ENCODE results near the gene ZNF516.

Gene ZNF516

DNA sequence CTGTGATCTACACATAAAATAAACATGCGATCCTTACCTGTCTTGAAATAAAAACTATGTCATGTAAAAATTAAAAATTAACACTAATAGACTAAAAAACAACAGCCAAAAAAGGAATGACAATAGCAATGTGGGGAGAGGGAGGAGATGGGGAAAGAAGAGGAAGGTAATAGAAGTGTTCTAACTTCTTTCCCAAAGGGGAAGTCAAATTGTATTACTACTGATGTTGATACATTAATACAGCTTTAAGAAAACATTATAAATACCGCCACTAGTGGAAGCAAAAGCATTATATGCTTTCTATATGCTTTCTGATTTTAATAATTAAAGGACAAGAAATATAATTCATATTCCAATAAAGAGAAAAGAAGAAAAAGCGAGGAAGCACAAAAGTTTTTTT lies 22.2 kb downstream of the ZNF516 start:
- H3K4me3 ChIP-seq (ENCODE audit: insufficient read depth, low read depth, low read length, poor library complexity, severe bottlenecking) = no peak overlapping the region
- no peaks in the 10 kb centered on the region for H3K36me3 ChIP-seq (ENCODE audit: control insufficient read depth, insufficient read depth, low read length)
- H3K4me1 ChIP-seq (ENCODE audit: control insufficient read depth, insufficient read depth, low read length, poor library complexity, severe bottlenecking) = peaks cover 3% of the 10 kb centered on the region
- H3K27ac ChIP-seq (ENCODE audit: insufficient read depth, low read length, poor library complexity, severe bottlenecking) = no peak overlapping the region
- no peaks in the 10 kb centered on the region for H3K27me3 ChIP-seq (replicated peaks; ENCODE audit: control insufficient read depth, insufficient read depth, low read length, poor library complexity, severe bottlenecking)
- no peaks in the 10 kb centered on the region for H3K9me3 ChIP-seq (ENCODE audit: control insufficient read depth, low read length)
- DNase-seq = no peak

DNA sequence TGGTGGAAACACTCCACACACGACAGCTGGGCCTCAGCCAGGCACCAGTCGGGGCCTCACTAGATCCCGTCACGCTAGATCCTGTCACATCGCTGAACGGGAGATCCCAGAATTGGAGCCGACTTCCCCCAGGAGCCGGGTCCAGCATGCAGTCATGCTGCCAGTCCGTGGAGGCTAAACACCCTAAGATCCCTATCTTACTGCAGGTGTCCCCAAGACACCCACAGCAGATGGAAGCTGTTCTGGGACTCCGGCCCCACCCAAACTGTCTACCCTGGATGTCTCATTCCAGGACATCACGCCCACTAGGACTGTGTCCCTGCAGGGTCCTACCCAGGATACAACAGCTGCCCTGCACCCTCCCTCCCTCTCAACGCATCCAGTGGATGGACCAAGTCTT lies 23.4 kb downstream of the ZNF516 start:
- Histone ChIP-seq H3K4me3 (ENCODE audit: insufficient read depth, low read depth, low read length, poor library complexity, severe bottlenecking) (no peak overlapping the region), H3K27me3 (replicated peaks; ENCODE audit: control insufficient read depth, insufficient read depth, low read length, poor library complexity, severe bottlenecking) (no peaks in the 10 kb centered on the region), H3K4me1 (ENCODE audit: control insufficient read depth, insufficient read depth, low read length, poor library complexity, severe bottlenecking) (peaks cover 6% of the 10 kb centered on the region), H3K9me3 (ENCODE audit: control insufficient read depth, low read length) (no peaks in the 10 kb centered on the region), H3K36me3 (ENCODE audit: control insufficient read depth, insufficient read depth, low read length) (no peaks in the 10 kb centered on the region), H3K27ac (ENCODE audit: insufficient read depth, low read length, poor library complexity, severe bottlenecking) (no peak overlapping the region)
- DNase-seq = no peak

DNA sequence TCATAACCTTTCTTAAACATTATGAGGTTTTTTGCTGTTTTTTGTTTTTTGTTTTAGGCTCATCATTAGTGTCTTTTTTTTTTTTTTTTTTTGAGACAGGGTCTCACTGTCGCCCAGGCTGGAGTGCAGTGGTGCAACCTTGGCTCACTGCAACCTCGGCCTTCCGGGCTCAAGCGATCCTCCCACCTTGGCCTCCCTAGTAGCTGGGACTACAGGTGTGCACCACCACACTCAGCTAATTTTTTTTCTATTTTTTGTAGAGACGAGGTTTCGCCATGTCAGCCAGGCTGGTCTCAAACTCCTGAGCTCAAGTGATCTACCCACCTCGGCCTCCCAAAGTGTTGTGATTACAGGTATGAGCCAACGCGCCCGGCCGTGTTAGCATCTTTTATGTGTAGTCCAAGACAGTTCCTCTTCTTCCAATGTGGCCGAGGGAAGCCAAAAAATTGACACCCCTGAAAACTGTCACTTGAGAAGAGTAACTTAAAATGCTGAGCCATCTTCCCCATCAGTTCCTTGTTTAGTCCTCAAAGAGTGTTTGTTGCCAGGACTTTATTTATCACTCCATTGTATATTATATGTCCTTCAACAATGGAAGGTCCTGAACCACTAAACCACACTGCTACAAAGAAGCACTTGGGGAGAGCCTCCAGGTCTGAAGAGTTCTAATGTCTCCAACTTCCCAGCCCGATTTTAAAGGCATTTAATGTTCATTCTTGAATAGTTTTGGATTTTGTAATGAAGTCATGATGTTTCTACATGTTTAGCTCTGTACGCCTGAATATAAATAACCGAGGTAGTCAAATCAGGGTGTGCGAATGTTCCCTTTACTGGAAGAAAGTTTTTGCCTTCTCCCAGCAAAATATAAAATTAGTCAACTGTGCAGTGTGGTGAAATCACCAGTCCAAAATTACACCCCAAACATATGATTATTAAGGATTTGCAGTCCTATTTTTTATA lies 26.4 kb downstream of the ZNF516 start:
- H3K27ac ChIP-seq (ENCODE audit: insufficient read depth, low read length, poor library complexity, severe bottlenecking) = no peak overlapping the region
- H3K4me1 ChIP-seq (ENCODE audit: control insufficient read depth, insufficient read depth, low read length, poor library complexity, severe bottlenecking) = peaks cover 6% of the 10 kb centered on the region
- no peak overlapping the region for H3K4me3 ChIP-seq (ENCODE audit: insufficient read depth, low read depth, low read length, poor library complexity, severe bottlenecking)
- H3K27me3 ChIP-seq (replicated peaks; ENCODE audit: control insufficient read depth, insufficient read depth, low read length, poor library complexity, severe bottlenecking) = no peaks in the 10 kb centered on the region
- no peaks in the 10 kb centered on the region for H3K9me3 ChIP-seq (ENCODE audit: control insufficient read depth, low read length)
- no peaks in the 10 kb centered on the region for H3K36me3 ChIP-seq (ENCODE audit: control insufficient read depth, insufficient read depth, low read length)
- no peak for DNase-seq

- Histone ChIP-seq H3K36me3 (ENCODE audit: control insufficient read depth, insufficient read depth, low read length) (no peaks in the 10 kb centered on the region), H3K9me3 (ENCODE audit: control insufficient read depth, low read length) (no peaks in the 10 kb centered on the region), H3K4me1 (ENCODE audit: control insufficient read depth, insufficient read depth, low read length, poor library complexity, severe bottlenecking) (peaks cover 6% of the 10 kb centered on the region), H3K27me3 (replicated peaks; ENCODE audit: control insufficient read depth, insufficient read depth, low read length, poor library complexity, severe bottlenecking) (no peaks in the 10 kb centered on the region), H3K27ac (ENCODE audit: insufficient read depth, low read length, poor library complexity, severe bottlenecking) (no peak overlapping the region), H3K4me3 (ENCODE audit: insufficient read depth, low read depth, low read length, poor library complexity, severe bottlenecking) (no peak overlapping the region)
- DNase-seq = no peak
Observed at GRCh38 chr18:76467371-76468190, 27.5 kb downstream of the ZNF516 start.

GRCh38 chr18:76466410-76466991 lies 28.5 kb downstream of the ZNF516 start:
- Histone ChIP-seq H3K4me1 (ENCODE audit: control insufficient read depth, insufficient read depth, low read length, poor library complexity, severe bottlenecking) (peaks cover 6% of the 10 kb centered on the region), H3K36me3 (ENCODE audit: control insufficient read depth, insufficient read depth, low read length) (no peaks in the 10 kb centered on the region), H3K27me3 (replicated peaks; ENCODE audit: control insufficient read depth, insufficient read depth, low read length, poor library complexity, severe bottlenecking) (no peaks in the 10 kb centered on the region), H3K27ac (ENCODE audit: insufficient read depth, low read length, poor library complexity, severe bottlenecking) (no peak overlapping the region), H3K4me3 (ENCODE audit: insufficient read depth, low read depth, low read length, poor library complexity, severe bottlenecking) (no peak overlapping the region), H3K9me3 (ENCODE audit: control insufficient read depth, low read length) (no peaks in the 10 kb centered on the region)
- no peak for DNase-seq

DNA sequence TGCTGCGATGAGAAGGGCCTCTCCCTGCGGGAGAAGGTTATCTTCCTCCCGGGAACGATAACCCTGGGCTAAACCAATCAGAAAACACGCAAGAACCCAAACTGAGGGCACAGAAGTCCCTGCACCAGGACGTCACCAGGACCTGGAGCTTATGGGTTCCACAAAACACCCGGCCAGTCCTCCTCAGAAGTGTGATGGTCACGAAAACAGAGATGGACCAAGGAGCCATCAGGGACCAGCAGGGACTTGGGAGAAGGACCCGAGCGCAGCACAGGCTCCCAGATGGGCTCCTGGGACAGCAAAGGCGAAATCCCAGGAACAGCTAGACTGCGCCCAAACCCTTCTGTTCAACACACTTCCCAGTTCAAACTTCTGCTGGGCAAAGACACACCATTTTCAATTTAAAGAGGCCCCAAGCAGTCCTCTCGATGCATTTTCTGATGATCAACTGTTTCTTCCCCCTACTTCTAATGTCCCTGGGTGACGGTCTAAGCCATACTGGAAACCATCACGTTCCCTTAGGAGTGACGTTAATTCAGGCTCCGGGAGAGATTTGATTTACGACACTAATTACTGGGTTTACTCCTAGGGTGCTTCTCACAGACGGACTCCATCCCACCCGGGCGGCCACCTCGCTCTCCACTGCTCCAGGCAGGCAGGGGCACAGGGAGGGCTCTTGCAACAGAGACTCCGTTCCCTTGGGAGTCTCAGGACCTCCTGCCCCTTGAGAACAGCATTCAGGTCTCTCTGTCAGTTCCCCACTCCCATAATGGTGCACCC lies 29.2 kb downstream of the ZNF516 start:
- Histone ChIP-seq H3K9me3 (ENCODE audit: control insufficient read depth, low read length) (no peaks in the 10 kb centered on the region), H3K27me3 (replicated peaks; ENCODE audit: control insufficient read depth, insufficient read depth, low read length, poor library complexity, severe bottlenecking) (no peaks in the 10 kb centered on the region), H3K27ac (ENCODE audit: insufficient read depth, low read length, poor library complexity, severe bottlenecking) (no peak overlapping the region), H3K4me3 (ENCODE audit: insufficient read depth, low read depth, low read length, poor library complexity, severe bottlenecking) (no peak overlapping the region), H3K36me3 (ENCODE audit: control insufficient read depth, insufficient read depth, low read length) (no peaks in the 10 kb centered on the region), H3K4me1 (ENCODE audit: control insufficient read depth, insufficient read depth, low read length, poor library complexity, severe bottlenecking) (peaks cover 6% of the 10 kb centered on the region)
- DNase-seq = no peak

DNA sequence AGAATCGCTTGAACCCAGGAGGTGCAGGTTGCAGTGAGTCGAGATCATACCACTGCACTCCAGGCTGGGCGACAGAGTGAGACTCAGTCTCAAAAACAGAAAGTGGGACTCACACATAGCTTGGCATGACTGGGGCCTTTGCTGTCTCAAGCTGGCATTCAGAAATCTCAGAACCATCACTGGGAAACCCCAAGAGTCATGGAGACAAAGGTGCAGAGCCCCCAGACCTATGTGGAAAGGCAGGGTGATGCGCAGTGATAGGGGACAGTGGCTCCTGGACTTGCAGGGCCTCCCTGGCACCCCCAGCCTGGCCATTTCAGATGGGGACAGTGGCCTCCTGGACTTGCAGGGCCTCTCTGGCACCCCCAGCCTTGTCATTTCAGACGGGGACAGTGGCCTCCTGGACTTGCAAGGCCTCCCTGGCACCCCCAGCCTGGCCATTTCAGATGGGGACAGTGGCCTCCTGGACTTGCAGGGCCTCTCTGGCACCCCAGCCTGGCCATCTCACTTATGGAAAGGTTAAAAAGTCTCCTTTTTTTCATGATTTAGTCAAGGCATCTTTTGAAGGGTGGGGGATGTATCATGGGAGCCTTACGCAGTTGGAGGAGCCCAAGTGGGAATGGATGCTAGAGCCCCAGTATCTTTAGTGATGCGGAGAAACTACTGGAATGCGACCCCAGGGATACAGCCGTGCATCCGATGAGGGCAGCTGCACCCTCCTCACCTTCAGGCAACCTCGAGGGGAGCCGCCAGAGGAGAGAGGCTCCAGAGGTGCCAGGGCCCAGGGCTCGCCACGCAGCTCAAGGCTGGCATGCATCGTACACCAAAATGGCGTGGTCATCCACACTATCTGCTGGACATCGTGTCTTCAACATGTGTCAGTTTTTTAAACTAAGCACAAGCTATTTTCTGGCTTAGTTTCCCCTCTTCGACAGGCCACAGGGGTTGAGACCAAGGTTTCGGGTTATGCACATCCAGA lies 30.5 kb downstream of the ZNF516 start:
- Histone ChIP-seq H3K36me3 (ENCODE audit: control insufficient read depth, insufficient read depth, low read length) (no peaks in the 10 kb centered on the region), H3K27ac (ENCODE audit: insufficient read depth, low read length, poor library complexity, severe bottlenecking) (no peak overlapping the region), H3K4me3 (ENCODE audit: insufficient read depth, low read depth, low read length, poor library complexity, severe bottlenecking) (no peak overlapping the region), H3K9me3 (ENCODE audit: control insufficient read depth, low read length) (no peaks in the 10 kb centered on the region), H3K4me1 (ENCODE audit: control insufficient read depth, insufficient read depth, low read length, poor library complexity, severe bottlenecking) (peaks cover 6% of the 10 kb centered on the region), H3K27me3 (replicated peaks; ENCODE audit: control insufficient read depth, insufficient read depth, low read length, poor library complexity, severe bottlenecking) (no peaks in the 10 kb centered on the region)
- DNase-seq = no peak

- no peak for DNase-seq
- H3K27ac ChIP-seq (ENCODE audit: insufficient read depth, low read length, poor library complexity, severe bottlenecking) = no peak overlapping the region
- no peaks in the 10 kb centered on the region for H3K9me3 ChIP-seq (ENCODE audit: control insufficient read depth, low read length)
- no peaks in the 10 kb centered on the region for H3K27me3 ChIP-seq (replicated peaks; ENCODE audit: control insufficient read depth, insufficient read depth, low read length, poor library complexity, severe bottlenecking)
- H3K4me3 ChIP-seq (ENCODE audit: insufficient read depth, low read depth, low read length, poor library complexity, severe bottlenecking) = no peak overlapping the region
- H3K36me3 ChIP-seq (ENCODE audit: control insufficient read depth, insufficient read depth, low read length) = no peaks in the 10 kb centered on the region
- H3K4me1 ChIP-seq (ENCODE audit: control insufficient read depth, insufficient read depth, low read length, poor library complexity, severe bottlenecking) = peaks cover 6% of the 10 kb centered on the region
Observed at GRCh38 chr18:76463872-76464271, 31.2 kb downstream of the ZNF516 start.

- Histone ChIP-seq H3K27me3 (replicated peaks; ENCODE audit: control insufficient read depth, insufficient read depth, low read length, poor library complexity, severe bottlenecking) (no peaks in the 10 kb centered on the region), H3K4me3 (ENCODE audit: insufficient read depth, low read depth, low read length, poor library complexity, severe bottlenecking) (no peak overlapping the region)
Observed at GRCh38 chr18:76463358-76463757, 31.7 kb downstream of the ZNF516 start.

More at GRCh38 chr18:76463358-76463757, 31.7 kb downstream of the ZNF516 start:
- peaks cover 6% of the 10 kb centered on the region for H3K4me1 ChIP-seq (ENCODE audit: control insufficient read depth, insufficient read depth, low read length, poor library complexity, severe bottlenecking)
- H3K9me3 ChIP-seq (ENCODE audit: control insufficient read depth, low read length) = no peaks in the 10 kb centered on the region
- H3K27ac ChIP-seq (ENCODE audit: insufficient read depth, low read length, poor library complexity, severe bottlenecking) = no peak overlapping the region
- no peaks in the 10 kb centered on the region for H3K36me3 ChIP-seq (ENCODE audit: control insufficient read depth, insufficient read depth, low read length)
- DNase-seq = no peak
